AG04450 (cell line): ENCODE measurements around the gene MED13L. TPM values are rescaled to one million over a fixed set of nuclear protein-coding genes. Genes with fewer than 3 reads are reported as not detected.

Experiments used
- CTCF ChIA-PET: fragments of 300-600, 350-600 bp; formaldehyde crosslinking; extraction: SDS; loops from one replicate; lab custom pipeline; 2022; ENCODE audit warnings: antibody characterized with exemption, inconsistent platforms; lab: Charles Lee
- POLR2A ChIA-PET: fragments of 350-600 bp; formaldehyde crosslinking; extraction: SDS; loops from one replicate; lab custom pipeline; 2021; ENCODE audit warnings: antibody characterized with exemption, inconsistent platforms; lab: Yijun Ruan, JAX
- DNase-seq: peaks from one replicate; pipeline ENCODE4 v3.0.0-alpha.2; 2011; ENCODE audit warnings: low read depth, low spot score
- H3K27ac ChIP-seq: one replicate; pipeline ENCODE4 v1.5.1; 2012; ENCODE audit warnings: low read depth, low read length, control low read depth
- H3K27me3 ChIP-seq: one replicate; pipeline ENCODE4 v1.6.0; 2012; ENCODE audit warnings: low read length; ENCODE audit not compliant: control insufficient read depth, insufficient read depth
- H3K4me3 ChIP-seq: 2 replicates; pipeline ENCODE4 v1.5.1; 2011; ENCODE audit warnings: mild to moderate bottlenecking, low read depth, low read length, control low read depth
- H3K9me3 ChIP-seq: 2 replicates; pipeline ENCODE4 v1.5.1; 2012; ENCODE audit warnings: low read length; ENCODE audit not compliant: control insufficient read depth, insufficient read depth
- polyA plus RNA-seq: library from polyadenylated mRNA; depleted of rRNA; stranded (reverse); fragments of >200 nt; gene quantifications from 2 replicates; pipeline ENCODE4 v1.2.3, GENCODE V29; 2011
- TF ChIP-seq, protein P1 (sequence below): IDR thresholded peaks from 2 replicates; pipeline ENCODE4 v1.5.1; 2011; ENCODE audit warnings: low read depth, low read length, control low read depth, inconsistent platforms

The MED13L gene
- polyA plus RNA-seq, 1 experiment: 56.2 TPM

DNA sequence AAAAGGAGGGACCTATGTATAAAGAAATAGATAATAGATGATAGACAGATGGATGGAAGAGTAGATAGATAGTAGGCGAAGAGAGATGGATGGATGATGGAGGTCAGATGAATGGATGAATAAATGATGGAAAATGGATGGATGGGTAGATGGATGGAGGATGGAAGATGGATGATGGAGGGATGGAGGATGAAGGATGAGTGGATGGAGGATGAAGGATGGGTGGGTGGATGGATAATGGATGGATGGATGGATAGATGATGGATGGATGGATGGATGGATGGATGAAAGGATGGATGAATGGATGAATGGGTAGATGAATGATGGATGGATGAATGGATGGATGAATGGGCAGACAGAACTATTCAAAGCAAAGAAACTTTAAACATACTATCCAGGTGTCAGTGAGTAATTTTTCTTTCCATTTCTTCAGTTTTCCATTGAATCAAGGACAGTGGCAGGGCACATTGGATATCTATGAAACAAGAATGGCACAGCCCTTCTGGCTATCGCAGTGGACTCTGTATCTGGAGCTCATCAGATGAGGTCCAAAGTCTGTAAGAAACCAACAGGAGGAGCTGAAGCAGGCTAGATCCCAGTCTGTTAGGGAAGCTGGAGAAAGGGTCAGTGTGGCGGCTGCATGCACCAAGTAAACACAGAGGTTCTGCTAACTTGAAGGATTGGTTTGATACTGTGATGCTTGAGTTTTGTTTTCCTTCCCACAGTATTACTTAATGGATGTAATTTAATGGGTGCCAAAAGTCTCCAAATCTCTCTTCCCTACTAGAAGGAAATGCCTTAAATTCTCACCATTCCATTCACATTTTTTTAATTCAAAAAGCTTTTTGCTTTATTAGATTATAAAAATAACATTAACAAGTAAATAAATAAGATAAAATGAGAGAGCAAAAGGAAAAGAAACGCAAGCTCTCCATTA is 18.1 kb upstream of the MED13L start:
- H3K9me3 ChIP-seq: no peaks in the 10 kb centered on the region
- POLR2A ChIA-PET: no interaction called here
- TF ChIP-seq, protein P1, sequence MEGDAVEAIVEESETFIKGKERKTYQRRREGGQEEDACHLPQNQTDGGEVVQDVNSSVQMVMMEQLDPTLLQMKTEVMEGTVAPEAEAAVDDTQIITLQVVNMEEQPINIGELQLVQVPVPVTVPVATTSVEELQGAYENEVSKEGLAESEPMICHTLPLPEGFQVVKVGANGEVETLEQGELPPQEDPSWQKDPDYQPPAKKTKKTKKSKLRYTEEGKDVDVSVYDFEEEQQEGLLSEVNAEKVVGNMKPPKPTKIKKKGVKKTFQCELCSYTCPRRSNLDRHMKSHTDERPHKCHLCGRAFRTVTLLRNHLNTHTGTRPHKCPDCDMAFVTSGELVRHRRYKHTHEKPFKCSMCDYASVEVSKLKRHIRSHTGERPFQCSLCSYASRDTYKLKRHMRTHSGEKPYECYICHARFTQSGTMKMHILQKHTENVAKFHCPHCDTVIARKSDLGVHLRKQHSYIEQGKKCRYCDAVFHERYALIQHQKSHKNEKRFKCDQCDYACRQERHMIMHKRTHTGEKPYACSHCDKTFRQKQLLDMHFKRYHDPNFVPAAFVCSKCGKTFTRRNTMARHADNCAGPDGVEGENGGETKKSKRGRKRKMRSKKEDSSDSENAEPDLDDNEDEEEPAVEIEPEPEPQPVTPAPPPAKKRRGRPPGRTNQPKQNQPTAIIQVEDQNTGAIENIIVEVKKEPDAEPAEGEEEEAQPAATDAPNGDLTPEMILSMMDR: no peak
- DNase-seq: no peak
- no peak overlapping the region for H3K4me3 ChIP-seq
- CTCF ChIA-PET: interaction anchor here (0.7 kb wide), 1 partner anchor 277 kb away, joined by 3 read pairs; no protein-coding TSS in a partner anchor
- no peak overlapping the region for H3K27ac ChIP-seq
- no peaks in the 10 kb centered on the region for H3K27me3 ChIP-seq

- DNase-seq: no peak
- ChIA-PET CTCF (no interaction called here), POLR2A (no interaction called here)
- Histone ChIP-seq H3K27ac (no peak overlapping the region), H3K27me3 (no peaks in the 10 kb centered on the region), H3K4me3 (no peak overlapping the region), H3K9me3 (no peaks in the 10 kb centered on the region)
- TF ChIP-seq, protein P1: no peak
Measured at GRCh38 chr12:116294454-116295165, 17.1 kb upstream of the MED13L start.

GRCh38 chr12:116293687-116294453 is 16.4 kb upstream of the MED13L start:
- ChIA-PET POLR2A (no interaction called here), CTCF (no interaction called here)
- H3K4me3 ChIP-seq: no peak overlapping the region
- no peak for DNase-seq
- H3K27ac ChIP-seq: no peak overlapping the region
- TF ChIP-seq, protein P1: no peak
- no peaks in the 10 kb centered on the region for H3K9me3 ChIP-seq
- no peaks in the 10 kb centered on the region for H3K27me3 ChIP-seq

DNA sequence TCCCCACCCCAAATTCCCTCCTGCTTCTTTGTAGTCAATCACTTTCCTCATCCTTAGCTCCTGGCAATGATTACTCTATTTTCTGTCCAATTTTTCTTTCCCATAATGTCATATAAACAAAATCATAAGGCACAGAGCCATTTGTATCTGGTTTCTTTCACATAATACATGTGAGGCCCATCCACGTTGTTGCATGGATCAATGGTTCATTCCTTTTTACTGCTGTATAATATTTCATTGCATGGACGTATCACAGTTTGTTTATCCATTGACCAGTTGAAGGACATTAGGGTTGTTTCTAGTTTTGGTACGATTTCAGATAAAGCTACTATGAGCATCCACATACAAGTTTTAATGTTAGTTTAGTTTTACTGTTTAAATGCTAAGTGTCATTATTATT is 13.7 kb upstream of the MED13L start:
- no peak for DNase-seq
- Histone ChIP-seq H3K9me3 (no peaks in the 10 kb centered on the region), H3K4me3 (no peak overlapping the region), H3K27me3 (no peaks in the 10 kb centered on the region), H3K27ac (no peak overlapping the region)
- CTCF ChIA-PET: interaction anchor here (0.7 kb wide), 1 partner anchor 418 kb away, joined by 4 read pairs; no protein-coding TSS in a partner anchor
- TF ChIP-seq, protein P1: no peak
- POLR2A ChIA-PET: no interaction called here
